K562 (cell line): ENCODE data around the gene PRR23E. TPM values are rescaled to one million over a fixed set of nuclear protein-coding genes. Genes with fewer than 3 reads are reported as not detected.

Experiments
- ATAC-seq: fragments of 200-7000 bp; cut with Tn5 transposase; 3 replicates; pipeline ENCODE4 v1.9.1; 2020; ENCODE audit warnings: moderate library complexity
- BruUV-seq: library from RNA; stranded (reverse); fragments of 400-500 nt; replicated peaks from 2 replicates; lab custom pipeline; 2021; lab: Mats Ljungman, UMichigan
- CTCF ChIA-PET: fragments of 300-600 bp; formaldehyde crosslinking; extraction: SDS; loops from one replicate; lab custom pipeline; 2021; ENCODE audit warnings: low intra/inter-chr PET ratio; lab: Yijun Ruan, JAX
- POLR2A ChIA-PET: fragments of 300-600, 350-650 bp; sonication (Branson Sonifier 250); formaldehyde crosslinking; extraction: SDS; loops from one replicate; lab custom pipeline; 2021; ENCODE audit warnings: antibody characterized with exemption, inconsistent platforms; lab: Yijun Ruan, JAX
- DNase-seq, 4 experiments: peaks; one replicate each; pipeline versions ENCODE4 v3.0.0 to v3.0.0-alpha.2; 2011 to 2018; ENCODE audit warnings: low spot score in 3 of 4, mixed read lengths in 3 of 4; ENCODE audit errors: extremely low read depth in 1 of 4
- FAIRE-seq: peaks from 2 replicates; lab custom pipeline; 2011; peaks lifted over from hg19 to GRCh38; lab: Jason Lieb, UNC
- H2AFZ ChIP-seq: 2 replicates; pipeline ENCODE4 v1.6.0; 2011; ENCODE audit warnings: low read depth, low read length, control low read depth, inconsistent platforms
- H3K27ac ChIP-seq: fragments of 200-600 bp; 3 replicates; pipeline ENCODE4 v1.8.0; 2011; ENCODE audit warnings: low read depth, mild to moderate bottlenecking, control low read depth, inconsistent platforms, low read length, moderate library complexity, mixed read lengths; ENCODE audit errors: extremely low read depth
- H3K27me3 ChIP-seq, 2 experiments: fragments of 300-600 bp in 1 of 2; 2 replicates in 1 of 2; 3 replicates in 1 of 2; pipeline versions ENCODE4 v1.6.0 to v1.8.0; 2011; ENCODE audit warnings: inconsistent platforms in 2 of 2, low read length in 2 of 2, mild to moderate bottlenecking in 1 of 2, mixed read lengths in 1 of 2, moderate library complexity in 1 of 2; ENCODE audit not compliant: control insufficient read depth in 2 of 2, insufficient read depth in 2 of 2
- H3K36me3 ChIP-seq: fragments of 300-600 bp; 3 replicates; pipeline ENCODE4 v1.8.0; 2011; ENCODE audit warnings: mild to moderate bottlenecking, low read length, inconsistent platforms; ENCODE audit not compliant: control insufficient read depth, insufficient read depth
- H3K4me1 ChIP-seq, 2 experiments: fragments of 200-600 bp in 1 of 2; replicated peaks in 1 of 2; 2 replicates in 1 of 2; 3 replicates in 1 of 2; pipeline versions ENCODE4 v1.5.1 to v1.8.0; 2011; ENCODE audit warnings: inconsistent platforms in 2 of 2, low read length in 2 of 2, mild to moderate bottlenecking in 1 of 2, mixed read lengths in 1 of 2, moderate library complexity in 1 of 2; ENCODE audit not compliant: control insufficient read depth in 2 of 2, insufficient read depth in 2 of 2
- H3K4me2 ChIP-seq: 2 replicates; pipeline ENCODE4 v1.6.1; 2011; ENCODE audit warnings: low read length, control low read depth, inconsistent platforms, mixed read lengths; ENCODE audit not compliant: insufficient read depth
- H3K4me3 ChIP-seq: fragments of 200-600 bp; sonication (generic), shearing (Covaris generic); 2 replicates; pipeline ENCODE4 v1.5.1; 2016; ENCODE audit warnings: control low read depth, inconsistent platforms
- H3K79me2 ChIP-seq: fragments of 200-600 bp; 3 replicates; pipeline ENCODE4 v1.8.0; 2011; ENCODE audit warnings: low read length, inconsistent platforms; ENCODE audit not compliant: control insufficient read depth, insufficient read depth
- H3K9ac ChIP-seq, 2 experiments: 2 replicates each; pipeline versions ENCODE4 v1.6.0 to v1.6.1; 2011; ENCODE audit warnings: low read depth in 2 of 2, low read length in 2 of 2, control low read depth in 1 of 2, inconsistent platforms in 1 of 2, mild to moderate bottlenecking in 1 of 2, mixed read lengths in 1 of 2; ENCODE audit not compliant: insufficient read depth in 1 of 2
- H3K9me1 ChIP-seq: one replicate; pipeline ENCODE4 v1.6.0; 2011; ENCODE audit warnings: inconsistent platforms, mild to moderate bottlenecking, low read length, moderate library complexity; ENCODE audit not compliant: control insufficient read depth, insufficient read depth
- H3K9me3 ChIP-seq: replicated peaks from 2 replicates; pipeline ENCODE4 v1.5.1; 2011; ENCODE audit warnings: low read depth, low read length, inconsistent platforms; ENCODE audit not compliant: control insufficient read depth, insufficient read depth
- H4K20me1 ChIP-seq: replicated peaks from 2 replicates; pipeline ENCODE4 v1.6.1; 2011; ENCODE audit warnings: low read length, inconsistent platforms, mixed read lengths; ENCODE audit not compliant: control insufficient read depth, insufficient read depth
- CBX2 ChIP-seq: fragments of 200-600 bp; sonication (generic); IDR thresholded peaks from one replicate; pipeline ENCODE4 v1.6.1; 2012; ENCODE audit warnings: mild to moderate bottlenecking, low read length, inconsistent platforms; ENCODE audit not compliant: insufficient read depth, poor library complexity, severe bottlenecking
- CXXC5 ChIP-seq: fragments of 250-450 bp; sonication (Bioruptor Pico); IDR thresholded peaks from 2 replicates; pipeline ENCODE4 v1.8.0; 2022; ENCODE audit warnings: inconsistent platforms, mild to moderate bottlenecking, moderate library complexity
- EZH2 ChIP-seq: IDR thresholded peaks from 2 replicates; pipeline ENCODE4 v1.6.1; 2012; ENCODE audit warnings: low read depth, mild to moderate bottlenecking, inconsistent platforms, low read length, borderline replicate concordance
- FOXA3 ChIP-seq, 2 experiments: fragments of 450-650 bp in 1 of 2; sonication (generic) in 1 of 2; formaldehyde crosslinking; IDR thresholded peaks in 1 of 2; conservative IDR thresholded peaks in 1 of 2; 2 replicates each; pipeline versions ENCODE4 v1.4.0 to v1.8.0; 2020 to 2022; ENCODE audit warnings: mild to moderate bottlenecking in 2 of 2, missing genetic modification reagents in 1 of 2
- HDAC2 ChIP-seq: fragments of 450-650 bp; IDR thresholded peaks from 2 replicates; pipeline ENCODE4 v1.6.1; 2016; ENCODE audit warnings: mild to moderate bottlenecking
- KHSRP ChIP-seq: fragments of 450-650 bp; IDR thresholded peaks from 2 replicates; pipeline ENCODE4 v1.6.1; 2017
- L3MBTL2 ChIP-seq: fragments of 450-650 bp; IDR thresholded peaks from 2 replicates; pipeline ENCODE4 v1.6.1; 2016; ENCODE audit warnings: mild to moderate bottlenecking, moderate library complexity
- NBN ChIP-seq: fragments of 450-650 bp; IDR thresholded peaks from 2 replicates; pipeline ENCODE4 v1.6.1; 2016; ENCODE audit warnings: low read depth, mild to moderate bottlenecking
- NFIC ChIP-seq: fragments of 450-650 bp; IDR thresholded peaks from 2 replicates; pipeline ENCODE4 v1.6.1; 2017; ENCODE audit warnings: mild to moderate bottlenecking, inconsistent platforms
- PTBP1 ChIP-seq: fragments of 200-400 bp; formaldehyde crosslinking; IDR thresholded peaks from 2 replicates; pipeline ENCODE4 v1.6.1; 2017; ENCODE audit warnings: low read depth, low read length
- RBM17 ChIP-seq: fragments of 200-400 bp; formaldehyde crosslinking; IDR thresholded peaks from 2 replicates; pipeline ENCODE4 v1.6.1; 2017; ENCODE audit warnings: low read depth, mild to moderate bottlenecking, low read length, borderline replicate concordance
- RCOR1 ChIP-seq, 2 experiments: IDR thresholded peaks; 2 replicates each; pipeline ENCODE4 v1.6.1; 2012; ENCODE audit warnings: low read depth in 2 of 2, low read length in 2 of 2, borderline replicate concordance in 1 of 2, improper control_type of control experiment in 1 of 2
- RUNX1 ChIP-seq: sonication (generic); IDR thresholded peaks from 2 replicates; pipeline ENCODE4 v1.6.1; 2016; ENCODE audit warnings: antibody characterized with exemption, low read depth
- SRSF1 ChIP-seq: fragments of 200-400 bp; formaldehyde crosslinking; IDR thresholded peaks from 2 replicates; pipeline ENCODE4 v1.6.1; 2017; ENCODE audit warnings: mild to moderate bottlenecking, low read depth, low read length, moderate library complexity
- TCF7L2 ChIP-seq: fragments of 150-350 bp; IDR thresholded peaks from 2 replicates; pipeline ENCODE4 v1.6.1; 2016; ENCODE audit warnings: low read depth, mild to moderate bottlenecking, low read length, moderate library complexity
- TRIM28 ChIP-seq: fragments of 450-650 bp; IDR thresholded peaks from 2 replicates; pipeline ENCODE4 v1.6.1; 2017
- ZNF584 ChIP-seq: fragments of 200-800 bp; sonication (Bioruptor generic); IDR thresholded peaks from 2 replicates; pipeline ENCODE4 v1.6.1; 2016; ENCODE audit warnings: low read depth, mild to moderate bottlenecking, missing genetic modification characterization, missing compliant biosample characterization
- ZNF695 ChIP-seq: fragments of 450-650 bp; formaldehyde crosslinking; IDR thresholded peaks from 2 replicates; pipeline ENCODE4 v1.4.0; 2020; ENCODE audit warnings: mild to moderate bottlenecking, moderate library complexity
- WGBS: fragments of 100-300 bp; shearing (Covaris generic); methylation state at CpG from one replicate; pipeline ENCODE4 v1.1.6; 2016; ENCODE audit warnings: low coverage, mixed read lengths; ENCODE audit not compliant: insufficient coverage; ENCODE audit errors: missing lambda C conversion rate; 5-methylcytosine and 5-hydroxymethylcytosine counted together
- in situ Hi-C: fragments of 300-500 bp; cut with MboI; formaldehyde crosslinking; loops from 4 replicates; pipeline ENCODE4 v1.15.0; 2018; ENCODE audit warnings: inconsistent platforms, mixed read lengths
- intact Hi-C: fragments of 100-400 bp; cut with micrococcal nuclease; formaldehyde crosslinking; loops from 2 replicates; pipeline ENCODE4 v1.14.2; 2022
- polyA plus RNA-seq, 8 experiments: library from polyadenylated mRNA; depleted of rRNA in 4 of 8; stranded (reverse) in 5 of 8; unstranded in 3 of 8; fragments of >200 nt; fragmentation: Nextera tagmentation in 2 of 8; fragmentation: Illumina TruSeq in 1 of 8; extraction: Ambion mirVana in 2 of 8; extraction: Trizol in 1 of 8; gene quantifications; 2 replicates each; pipeline versions ENCODE4 v1.2.1 to v1.2.3, GENCODE V29; 2011 to 2014; ENCODE audit warnings: inconsistent platforms in 1 of 8, missing spikeins in 1 of 8
- total RNA-seq, 7 experiments: library from RNA; depleted of rRNA in 6 of 7; stranded (reverse); fragments of >200 nt in 6 of 7; fragmentation: Illumina TruSeq in 2 of 7; extraction: Trizol in 2 of 7; gene quantifications; 2 replicates each; pipeline versions ENCODE4 v1.2.1 to v1.2.3, GENCODE V29; 2011 to 2021; ENCODE audit warnings: low replicate concordance in 1 of 7
- TF ChIP-seq, protein P1 (sequence below): fragments of 250-450 bp; sonication (Bioruptor Pico); IDR thresholded peaks from 2 replicates; pipeline ENCODE4 v1.5.0; 2021
- TF ChIP-seq, protein P2 (sequence below): IDR thresholded peaks from 2 replicates; pipeline ENCODE4 v1.6.1; 2012; ENCODE audit warnings: low read depth, low read length, improper control_type of control experiment, borderline replicate concordance

PRR23E gene
- total and polyA plus RNA-seq, 9 of the 15 experiments (the other 6 are each of a cell fraction or from before 2014, with no cell fraction given), result not detected

DNA sequence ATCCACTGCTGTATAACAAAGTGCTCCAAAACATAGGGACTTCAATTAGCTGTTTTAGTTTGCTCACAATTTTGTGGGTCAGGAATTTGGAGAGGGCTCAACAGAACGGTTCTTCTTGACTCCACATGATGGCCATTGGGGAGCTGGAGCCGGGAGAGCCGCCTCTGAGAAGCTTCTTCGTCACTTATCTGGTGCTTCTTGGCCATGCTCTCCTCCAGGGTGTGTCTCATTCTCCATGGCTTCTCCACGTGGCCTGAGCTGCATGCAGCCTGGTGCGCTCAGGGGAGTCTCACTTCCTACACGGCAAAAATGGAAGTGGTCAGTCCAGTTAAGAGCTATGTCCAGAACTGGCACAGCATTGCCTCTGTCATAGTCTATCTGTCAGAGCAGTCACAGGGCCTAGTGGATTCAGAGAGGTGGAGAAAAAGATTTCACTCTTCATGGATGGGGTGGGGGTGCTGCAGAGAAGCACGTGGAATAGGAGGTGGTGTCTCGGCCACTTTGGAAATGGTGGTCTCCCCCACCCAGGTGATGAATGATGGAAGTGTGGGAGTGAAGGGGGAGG, 26.3 kb upstream of the PRR23E start (continued):
- TF ChIP-seq RCOR1 (IDR thresholded peaks at IDR 0.05; ENCODE audit: borderline replicate concordance in 1 of 2, low read depth in 2 of 2, low read length in 2 of 2), result no peak
- TF ChIP-seq CBX2, result no peak
- TF ChIP-seq KHSRP, result no peak

DNA sequence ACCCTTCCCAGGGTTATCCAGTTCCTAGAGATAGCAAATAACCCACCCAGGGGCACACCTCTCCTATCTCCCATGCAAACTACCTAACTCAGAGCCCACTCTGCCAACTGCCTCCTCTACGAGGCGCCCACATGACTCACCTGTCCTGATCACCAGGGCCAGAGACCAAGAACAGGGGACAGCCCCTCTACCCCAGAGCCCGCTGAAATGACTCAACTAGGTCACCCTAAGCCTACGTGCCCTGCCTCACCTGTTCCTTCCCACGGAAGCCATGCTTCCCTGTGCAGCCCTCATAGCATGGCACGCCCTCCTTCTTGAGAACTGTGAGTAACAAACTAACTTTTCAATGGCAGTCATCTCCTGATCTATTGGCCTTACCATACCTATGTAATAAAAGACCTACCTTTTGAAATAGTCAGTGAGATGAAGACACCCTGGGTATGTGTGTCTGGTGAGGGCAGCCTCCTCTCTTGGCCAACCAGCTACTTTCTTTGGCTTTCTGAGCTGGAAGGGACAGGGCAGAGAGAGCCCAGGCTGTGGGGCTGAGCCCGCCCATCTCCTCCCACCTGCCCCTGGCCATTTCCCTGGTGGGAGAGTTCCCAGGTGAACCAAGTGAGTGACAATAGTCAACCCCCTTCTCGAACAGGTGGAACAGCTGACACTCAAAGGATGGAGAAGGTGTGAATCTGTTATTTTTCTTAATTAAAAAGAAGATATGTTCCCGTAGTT, 25.5 kb upstream of the PRR23E start:
- WGBS, result 0% methylated on average over 5 of the region's 9 CpGs
- H3K27ac ChIP-seq, result no peak overlapping the region
- FAIRE-seq, result no peak
- no peaks in the 10 kb centered on the region for H3K36me3 ChIP-seq
- H3K4me3 ChIP-seq, result no peak overlapping the region
- no peaks in the 10 kb centered on the region for H3K79me2 ChIP-seq
- ChIA-PET CTCF (no interaction called here), POLR2A (no interaction called here)
- no peaks in the 10 kb centered on the region for H3K9me3 ChIP-seq
- no peaks in the 10 kb centered on the region for H4K20me1 ChIP-seq
- BruUV-seq, result no TSS peak
- H3K9ac ChIP-seq, result no peak overlapping the region
- in situ Hi-C loops (no loop called here), intact Hi-C loops (no loop called here)
- no peak overlapping the region for H3K4me2 ChIP-seq
- no peak for DNase-seq
- H3K9me1 ChIP-seq, result no peaks in the 10 kb centered on the region
- no peak overlapping the region for H2AFZ ChIP-seq
- no peaks in the 10 kb centered on the region for H3K27me3 ChIP-seq
- ATAC-seq, result no peak
- no peaks in the 10 kb centered on the region for H3K4me1 ChIP-seq
- TF ChIP-seq SRSF1 (no peak), L3MBTL2 (no peak), TCF7L2 (no peak), CXXC5 (CRISPR knock-in tag) (no peak), ZNF695 (CRISPR knock-in tag) (no peak), RBM17 (no peak), PTBP1 (no peak), EZH2 (no peak), RUNX1 (no peak), NBN (no peak), NFIC (no peak), TRIM28 (no peak), HDAC2 (no peak), FOXA3 (CRISPR knock-in tag; conservative IDR thresholded peaks at IDR 0.05 in 1 of 2, IDR thresholded peaks at IDR 0.05 in 1 of 2) (no peak), ZNF584 (CRISPR knock-in tag) (no peak)
- TF ChIP-seq, protein P1, sequence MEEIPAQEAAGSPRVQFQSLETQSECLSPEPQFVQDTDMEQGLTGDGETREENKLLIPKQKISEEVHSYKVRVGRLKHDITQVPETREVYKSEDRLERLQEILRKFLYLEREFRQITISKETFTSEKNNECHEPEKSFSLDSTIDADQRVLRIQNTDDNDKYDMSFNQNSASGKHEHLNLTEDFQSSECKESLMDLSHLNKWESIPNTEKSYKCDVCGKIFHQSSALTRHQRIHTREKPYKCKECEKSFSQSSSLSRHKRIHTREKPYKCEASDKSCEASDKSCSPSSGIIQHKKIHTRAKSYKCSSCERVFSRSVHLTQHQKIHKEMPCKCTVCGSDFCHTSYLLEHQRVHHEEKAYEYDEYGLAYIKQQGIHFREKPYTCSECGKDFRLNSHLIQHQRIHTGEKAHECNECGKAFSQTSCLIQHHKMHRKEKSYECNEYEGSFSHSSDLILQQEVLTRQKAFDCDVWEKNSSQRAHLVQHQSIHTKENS (CRISPR knock-in tag), result no peak
- TF ChIP-seq, protein P2, sequence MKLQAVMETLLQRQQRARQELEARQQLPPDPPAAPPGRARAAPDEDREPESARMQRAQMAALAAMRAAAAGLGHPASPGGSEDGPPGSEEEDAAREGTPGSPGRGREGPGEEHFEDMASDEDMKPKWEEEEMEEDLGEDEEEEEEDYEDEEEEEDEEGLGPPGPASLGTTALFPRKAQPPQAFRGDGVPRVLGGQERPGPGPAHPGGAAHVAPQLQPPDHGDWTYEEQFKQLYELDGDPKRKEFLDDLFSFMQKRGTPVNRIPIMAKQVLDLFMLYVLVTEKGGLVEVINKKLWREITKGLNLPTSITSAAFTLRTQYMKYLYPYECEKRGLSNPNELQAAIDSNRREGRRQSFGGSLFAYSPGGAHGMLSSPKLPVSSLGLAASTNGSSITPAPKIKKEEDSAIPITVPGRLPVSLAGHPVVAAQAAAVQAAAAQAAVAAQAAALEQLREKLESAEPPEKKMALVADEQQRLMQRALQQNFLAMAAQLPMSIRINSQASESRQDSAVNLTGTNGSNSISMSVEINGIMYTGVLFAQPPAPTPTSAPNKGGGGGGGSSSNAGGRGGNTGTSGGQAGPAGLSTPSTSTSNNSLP, result no peak
